Stimulated activated CD8-positive, alpha-beta memory T cell treated with anti-CD3 and anti-CD28 coated beads, Interleukin-2, amount 100 ng/mL, for 48 hours (primary cell): Measurements from ENCODE around the gene MYOZ3.

Experiments used
- DNase-seq, 2 donors: peaks; one replicate each; pipeline ENCODE4 v3.0.0-alpha.2; 2020; ENCODE audit warnings: low read depth in 2 of 2

MYOZ3 gene

DNA sequence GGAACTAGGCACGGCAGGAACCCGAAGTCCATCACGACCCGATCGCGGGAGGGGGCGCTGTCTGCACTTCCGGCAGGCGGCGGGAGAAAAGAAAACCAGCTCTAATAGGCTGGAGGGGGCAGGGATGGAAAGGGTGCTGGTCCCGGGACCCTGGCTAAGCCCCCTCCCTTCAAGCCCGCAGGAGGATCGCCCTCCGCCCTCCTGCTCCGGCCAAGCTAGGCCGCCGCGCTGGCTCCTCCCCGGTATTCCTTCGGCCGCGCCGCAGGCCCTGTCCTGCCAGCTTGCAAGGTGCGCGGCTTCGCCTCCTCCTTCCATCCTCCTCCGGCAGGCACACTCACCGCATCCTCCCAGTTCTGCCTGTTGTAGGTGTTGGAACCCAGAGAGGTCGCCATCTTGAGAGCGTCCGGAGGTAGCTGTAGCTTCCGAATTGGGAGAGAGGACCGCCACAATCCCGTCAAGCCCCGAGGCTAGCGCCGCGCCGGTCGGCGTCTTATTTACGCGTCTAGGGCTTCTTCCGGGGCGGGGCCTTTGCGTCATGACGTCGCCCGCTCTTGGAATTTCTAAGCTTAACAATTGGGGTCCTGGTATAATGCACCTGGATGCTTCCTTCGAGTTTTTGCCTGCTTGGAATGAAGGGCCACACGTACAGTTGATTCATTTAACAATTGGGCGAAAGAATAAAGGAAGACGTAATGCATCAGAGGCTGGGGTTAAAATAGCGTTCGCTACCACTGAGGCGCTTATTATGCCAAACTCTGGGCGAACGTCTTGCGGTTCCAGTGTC, 39.7 kb downstream of the MYOZ3 start, which contains the start of gene RBM22:
RBM22 (minus strand) TSS at position 469 of the 784 bp plus-strand sequence; CDS start at position 392, 77 bp downstream.
- peak; percentile 83 to 88 for DNase-seq

DNA sequence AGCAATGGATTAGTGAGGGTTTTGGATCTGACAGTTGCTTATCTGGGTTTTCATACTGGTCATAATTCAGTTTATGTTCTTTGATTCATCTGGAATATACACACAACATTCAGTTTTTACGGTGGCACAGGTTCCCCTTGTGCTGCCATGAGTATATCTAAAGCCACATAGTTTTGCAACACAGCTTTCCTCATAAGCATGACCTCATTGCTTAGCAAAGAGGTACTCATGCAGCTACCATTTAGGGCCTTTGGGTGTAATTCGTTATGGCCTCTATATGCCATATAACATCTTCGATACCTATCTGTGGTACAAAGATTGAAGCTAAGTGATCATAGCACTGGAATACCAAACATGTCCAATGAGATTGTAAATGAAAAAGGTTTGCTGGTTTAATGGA, 42.7 kb downstream of the MYOZ3 start:
- DNase-seq: no peak

GRCh38 chr5:150706776-150707390, 45.8 kb downstream of the MYOZ3 start:
- no peak for DNase-seq

DNA sequence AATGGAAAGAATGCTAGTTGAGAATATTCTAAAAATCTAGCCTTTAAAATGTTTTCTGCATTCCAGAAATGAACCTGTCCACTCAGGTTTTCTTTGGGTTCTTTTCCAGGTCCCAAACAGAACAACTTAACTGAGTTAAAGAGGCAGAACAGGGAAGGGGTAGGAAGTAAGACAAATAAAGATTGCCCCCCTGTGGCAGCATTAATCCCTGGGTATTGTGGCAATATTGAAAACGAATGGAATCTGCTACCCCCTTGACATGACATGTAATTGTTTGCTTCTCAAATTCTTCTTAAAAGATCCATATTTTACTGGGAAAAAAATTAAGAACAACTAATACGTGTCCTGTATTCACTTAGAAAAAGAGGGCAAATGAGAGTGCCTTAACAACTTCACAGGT, 49.1 kb downstream of the MYOZ3 start:
- no peak for DNase-seq

GRCh38 chr5:150723845-150724244, 62.8 kb downstream of the MYOZ3 start:
- DNase-seq: no peak
